Activated gamma-delta T cell (primary cell): Measurements from ENCODE around the gene RPS19.
A peak's percentile ranks its signal among the peaks of the same experiment; 100 is the strongest.

Source experiments
- DNase-seq: peaks from one replicate; lab custom pipeline; 2025; lab: John Stamatoyannopoulos, UW
- total RNA-seq, 2 donors: gene quantifications; one replicate each; lab custom pipeline; 2026; lab: John Stamatoyannopoulos, UW

Gene RPS19
- total RNA-seq = 813 to 1,114 reads per million in 2 donors

GRCh38 chr19:41859618-41860418 lies at the start of gene RPS19:
TSS of gene RPS19 (plus strand) at chr19:41860255. CDS start at chr19:41860775, 520 bp downstream.
- DNase-seq = peak; percentile 79

- no peak for DNase-seq
These were observed 49.8 kb upstream of the RPS19 start for GRCh38 chr19:41810301-41810700.

- no peak for DNase-seq
These were observed 49.0 kb upstream of the RPS19 start for GRCh38 chr19:41811036-41811435.

GRCh38 chr19:41811981-41812380 lies 48.1 kb upstream of the RPS19 start:
- DNase-seq = no peak

- no peak for DNase-seq
These were observed 46.1 kb upstream of the RPS19 start for GRCh38 chr19:41813911-41814310.

GRCh38 chr19:41815301-41815700 lies 44.8 kb upstream of the RPS19 start:
- DNase-seq = no peak

- DNase-seq = no peak
These were observed 43.3 kb upstream of the RPS19 start for GRCh38 chr19:41816761-41817160.

GRCh38 chr19:41821003-41821735 lies 38.9 kb upstream of the RPS19 start:
- DNase-seq = no peak

- no peak for DNase-seq
These were observed 21.9 kb upstream of the RPS19 start for GRCh38 chr19:41837981-41838708.

GRCh38 chr19:41839211-41839610 lies 20.8 kb upstream of the RPS19 start:
- DNase-seq = no peak

GRCh38 chr19:41843371-41843770 lies 16.7 kb upstream of the RPS19 start:
- no peak for DNase-seq

- DNase-seq = no peak
These were observed 15.5 kb upstream of the RPS19 start, which contains the start of gene LYPD4 for GRCh38 chr19:41844601-41845000. TSS of gene LYPD4 (minus strand) at chr19:41844683. CDS start at chr19:41839285, 5,398 bp downstream.

- DNase-seq = no peak
These were observed 15.2 kb upstream of the RPS19 start, which contains the start of gene DMRTC2 for GRCh38 chr19:41845001-41845050. TSS of gene DMRTC2 (plus strand) at chr19:41845042. CDS start at chr19:41847429, 2,387 bp downstream.

GRCh38 chr19:41845051-41845590 lies 14.9 kb upstream of the RPS19 start:
- DNase-seq = no peak

GRCh38 chr19:41847351-41848105 lies 12.5 kb upstream of the RPS19 start:
- DNase-seq = no peak

- DNase-seq = no peak
These were observed 11.4 kb upstream of the RPS19 start for GRCh38 chr19:41848666-41849065.

- DNase-seq = no peak
These were observed 11.0 kb upstream of the RPS19 start for GRCh38 chr19:41849067-41849466.

- no peak for DNase-seq
These were observed 9.7 kb upstream of the RPS19 start for GRCh38 chr19:41850381-41850780.

GRCh38 chr19:41851456-41851855 lies 8.6 kb upstream of the RPS19 start:
- DNase-seq = no peak

GRCh38 chr19:41853344-41853743 lies 6.7 kb upstream of the RPS19 start:
- DNase-seq = no peak

GRCh38 chr19:41853768-41854167 lies 6.3 kb upstream of the RPS19 start:
- DNase-seq = no peak

- no peak for DNase-seq
These were observed 840 bp upstream of the RPS19 start for GRCh38 chr19:41859213-41859617.
